Stimulated activated CD4-positive, alpha-beta T cell treated with anti-CD3 and anti-CD28 coated beads, Interleukin-2, amount 100 ng/mL, for 48 hours (primary cell): ENCODE measurements around the gene EMC8.
A peak's percentile ranks its signal among the peaks of the same experiment; 100 is the strongest.
"Not testable (repeated sequence)": the region's sequence is repeated elsewhere in the genome, so short reads cannot be mapped to it uniquely, and the experiment has no call there.

ENCODE experiments used
- DNase-seq, 2 donors: peaks; one replicate each; pipeline ENCODE4 v3.0.0-alpha.2; 2020

EMC8 gene

DNA sequence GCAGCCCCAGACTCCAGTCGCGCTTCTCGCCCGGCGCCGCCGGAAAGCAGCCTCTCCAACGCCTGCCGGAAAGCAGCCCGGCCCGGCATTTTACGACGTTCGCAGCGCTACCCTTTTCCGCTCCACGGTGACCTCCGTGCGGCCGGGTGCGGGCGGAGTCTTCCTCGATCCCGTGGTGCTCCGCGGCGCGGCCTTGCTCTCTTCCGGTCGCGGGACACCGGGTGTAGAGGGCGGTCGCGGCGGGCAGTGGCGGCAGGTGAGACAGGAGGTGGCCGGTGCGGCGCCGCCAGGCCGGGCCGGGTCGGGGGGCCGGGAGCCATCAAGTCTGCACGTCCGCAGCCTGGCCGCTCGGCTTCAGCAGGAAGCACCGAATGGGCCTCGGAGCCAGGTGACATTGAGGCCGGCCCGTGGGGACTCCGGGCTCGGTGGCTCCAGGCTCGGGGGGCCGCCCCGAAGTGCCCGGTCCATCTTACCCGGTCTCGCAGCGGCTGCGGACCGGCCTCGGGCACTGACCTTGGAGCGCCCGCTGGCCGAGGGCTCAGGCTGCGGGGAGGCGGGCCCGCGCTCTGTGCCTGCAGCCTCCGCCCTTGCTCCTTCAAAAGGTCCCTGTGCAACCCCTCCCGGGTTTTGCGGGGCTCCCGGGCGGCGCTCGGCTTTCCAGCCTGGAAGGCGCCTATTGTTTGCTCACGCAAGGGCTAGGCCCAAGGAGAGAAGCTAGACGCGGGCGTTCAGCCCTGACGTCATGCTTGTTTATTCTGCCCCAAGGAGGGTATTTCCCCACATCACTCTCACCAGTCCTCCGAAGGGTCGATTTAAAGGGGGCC is at the start of gene EMC8, which contains the start of gene COX4I1:
Gene EMC8 (minus strand): TSS at position 48 of the 824 bp plus-strand sequence. CDS start 249 bp downstream, outside the sequence.
Gene COX4I1 (plus strand): TSS at position 199 of the 824 bp plus-strand sequence. CDS start 1,511 bp downstream, outside the sequence.
- DNase-seq: peak; percentile 92 to 93

DNA sequence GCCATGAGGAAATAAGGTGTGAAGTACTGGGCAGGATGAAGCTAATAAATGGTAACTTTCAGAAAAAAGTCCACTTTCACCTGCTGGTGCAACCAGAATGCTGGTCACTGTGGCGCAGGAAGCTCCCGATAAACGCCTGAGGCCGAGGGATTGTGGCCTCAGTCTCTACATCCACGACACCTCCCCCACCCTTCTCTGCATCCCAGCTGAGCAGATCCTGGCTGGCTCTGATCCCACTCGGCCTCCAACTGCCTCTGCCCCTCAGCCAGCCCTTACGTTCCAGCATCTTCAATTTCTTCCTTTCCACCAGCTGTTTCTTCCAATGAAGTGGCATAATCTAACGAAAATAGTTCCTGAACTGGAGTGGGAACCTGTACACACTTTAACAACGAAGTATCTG is 49.6 kb upstream of the EMC8 start:
- DNase-seq: no peak

DNA sequence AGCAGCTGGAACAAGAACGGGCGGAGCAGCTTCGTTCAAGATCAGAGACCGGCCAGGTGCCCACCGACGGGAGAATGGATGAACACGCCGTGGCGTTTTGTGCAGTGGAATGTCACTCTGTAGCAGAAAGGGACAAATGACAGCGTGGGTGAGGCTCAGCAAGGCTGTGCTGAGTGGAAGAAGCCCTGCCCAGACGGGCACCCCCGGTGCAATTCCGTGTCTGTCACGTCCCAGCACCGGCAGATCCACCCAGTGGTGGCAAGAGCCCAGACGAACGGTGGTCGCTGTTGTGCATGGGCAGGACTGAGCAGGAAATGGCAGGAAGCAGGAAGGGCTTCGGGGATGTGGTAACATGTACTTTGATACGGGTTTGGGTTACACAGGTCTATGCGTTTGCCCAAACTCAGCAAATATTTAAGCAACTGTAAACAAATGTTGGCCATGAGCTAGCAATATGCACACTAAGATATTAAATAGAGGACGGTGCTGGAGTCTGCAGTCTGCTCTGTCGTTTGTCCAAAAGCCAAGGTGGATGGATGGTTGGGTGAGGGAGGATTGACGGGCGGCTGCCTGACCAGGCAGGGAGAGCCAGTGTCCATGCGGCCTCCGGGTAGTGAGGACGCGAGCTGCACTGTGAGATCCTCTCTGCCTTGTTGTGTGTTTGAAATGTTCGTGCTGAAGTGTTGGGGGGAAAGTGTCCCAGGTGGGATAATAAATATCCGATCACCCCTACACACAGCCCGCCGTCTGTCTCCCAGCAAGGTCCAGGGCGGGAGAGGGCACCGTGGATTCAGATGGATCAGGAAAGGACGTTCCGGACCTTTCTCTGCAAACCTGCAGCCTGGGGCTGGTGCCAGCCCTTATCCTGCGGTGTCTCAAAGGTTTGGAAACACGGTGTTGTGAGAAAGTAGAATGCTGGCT is 48.6 kb upstream of the EMC8 start:
- DNase-seq: no peak

DNA sequence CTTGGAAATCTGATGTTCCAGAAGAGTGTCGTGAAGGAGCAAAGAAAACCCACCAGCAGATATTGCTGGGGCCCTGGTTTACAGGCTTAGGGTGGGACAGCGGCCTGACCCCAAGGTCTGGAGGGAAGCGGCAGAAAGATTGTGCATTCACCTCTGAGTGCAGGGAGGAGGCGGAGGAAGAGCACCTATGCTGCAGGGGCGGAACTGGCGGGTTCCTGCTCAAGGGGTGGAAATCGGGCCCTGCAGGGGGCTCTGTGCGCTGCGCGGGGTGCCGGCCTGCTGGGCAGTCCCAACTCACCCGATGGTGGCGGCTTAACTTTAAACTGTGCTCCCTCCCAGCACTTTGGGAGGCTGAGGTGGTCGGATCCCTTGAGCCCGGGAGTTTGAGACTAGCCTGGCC is 47.7 kb upstream of the EMC8 start:
- DNase-seq: no peak

DNA sequence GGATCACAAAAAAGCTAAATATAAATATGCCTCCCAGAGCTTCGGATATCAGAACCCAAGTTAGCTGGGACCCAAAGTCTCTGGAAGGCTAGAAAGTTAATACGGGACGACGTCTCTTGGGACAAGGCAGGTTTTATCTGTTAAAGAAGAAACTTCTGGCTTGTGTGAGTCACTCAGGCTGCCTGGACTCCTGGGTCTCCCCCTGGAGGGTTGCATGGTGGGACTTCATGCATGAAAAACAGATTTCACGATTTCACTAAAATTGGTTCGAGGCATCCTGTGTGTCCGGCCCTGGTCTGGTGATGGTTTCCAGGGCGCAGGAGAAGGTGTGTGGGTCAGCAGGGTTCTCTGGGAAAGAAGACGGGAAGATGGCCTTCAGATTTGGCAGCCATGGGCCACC is 47.1 kb upstream of the EMC8 start:
- no peak for DNase-seq

DNA sequence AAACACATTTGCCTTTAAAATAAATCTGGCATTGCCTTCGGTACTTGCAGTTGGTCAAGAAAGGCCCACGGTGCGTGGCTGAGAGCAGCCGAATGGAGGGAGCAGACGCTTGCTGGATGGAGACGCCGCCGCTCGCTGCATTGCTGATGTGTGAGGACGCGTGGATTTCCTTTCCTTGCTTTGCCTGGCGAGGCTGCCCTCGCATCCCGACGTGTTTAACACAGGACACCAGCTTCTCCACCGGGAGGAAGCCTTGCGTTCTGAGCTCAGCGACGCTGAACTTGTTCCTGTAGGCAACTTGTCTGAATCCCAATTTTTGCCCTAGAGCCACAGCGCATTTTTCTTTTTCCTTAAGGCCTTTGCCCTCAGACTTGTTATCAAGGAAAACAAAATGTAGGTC is 45.9 kb upstream of the EMC8 start:
- no peak for DNase-seq

DNA sequence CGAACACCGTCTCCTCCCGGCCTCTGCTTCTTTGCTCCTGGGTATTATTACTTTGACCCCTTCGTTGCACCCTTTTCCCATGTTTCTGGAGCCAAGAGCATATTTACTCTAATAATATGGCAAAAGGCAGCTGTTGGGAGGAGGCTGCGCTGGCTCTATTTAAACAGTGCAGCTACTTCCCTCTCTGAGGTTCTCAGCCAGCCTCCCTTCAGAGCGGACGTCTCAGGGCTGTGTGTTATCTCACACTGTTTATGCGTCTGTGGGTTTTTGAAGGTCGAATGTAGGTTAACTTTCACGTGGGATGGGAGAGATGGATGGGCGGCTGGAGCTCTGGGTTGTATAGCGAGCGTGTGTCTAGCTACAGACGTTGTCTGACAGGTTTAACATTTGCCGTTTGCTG is 45.4 kb upstream of the EMC8 start:
- DNase-seq: no peak

DNA sequence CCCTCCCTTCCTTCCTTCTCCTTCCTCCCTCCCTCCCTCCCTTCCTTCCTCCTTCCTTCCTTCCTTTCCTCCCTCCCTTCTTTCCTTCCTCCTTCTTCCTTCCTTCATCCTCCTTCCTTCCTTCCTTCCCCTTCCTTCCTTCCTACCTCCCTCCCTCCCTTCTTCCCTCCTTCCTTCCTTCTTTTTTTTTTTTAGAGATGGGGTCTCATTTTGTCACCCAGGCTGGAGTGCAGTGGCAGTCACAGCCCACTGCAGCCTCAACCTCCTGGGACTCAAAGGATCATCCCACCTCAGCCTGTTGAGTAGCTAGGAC is 44.8 kb upstream of the EMC8 start:
- no peak for DNase-seq

DNA sequence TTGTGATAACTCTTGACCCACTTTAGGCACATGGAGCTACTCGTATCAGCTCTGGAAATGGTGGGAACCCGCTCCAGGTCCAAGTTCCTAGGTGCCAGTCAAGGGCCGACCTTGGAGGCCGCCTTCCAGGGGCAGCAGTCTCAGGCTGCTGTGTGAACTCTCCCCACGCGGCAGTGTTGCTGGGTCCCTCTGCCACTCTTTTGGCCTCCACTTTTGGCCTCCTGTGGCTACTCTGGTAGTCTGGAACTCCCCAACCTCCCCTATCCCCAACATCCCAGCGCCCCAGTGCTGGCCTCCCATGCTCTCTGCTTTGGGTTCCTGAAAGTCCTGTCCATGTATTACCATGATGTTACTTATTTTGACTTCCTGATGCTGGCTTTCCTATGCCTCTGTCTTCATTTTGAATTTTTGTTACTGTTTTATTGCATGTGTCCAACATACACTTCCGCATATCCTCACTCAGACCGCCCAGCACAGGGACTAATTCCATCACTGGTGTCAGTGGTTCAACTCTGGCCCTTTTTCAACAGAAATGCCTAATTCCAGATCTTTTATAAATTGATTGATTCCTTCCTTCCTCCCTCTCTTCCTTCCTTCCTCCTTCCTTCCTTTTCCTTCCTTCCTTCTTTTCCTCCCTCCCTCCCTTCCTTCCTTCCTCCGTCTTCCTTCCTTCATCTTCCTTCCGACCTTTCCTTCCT is 44.3 kb upstream of the EMC8 start:
- no peak for DNase-seq

DNA sequence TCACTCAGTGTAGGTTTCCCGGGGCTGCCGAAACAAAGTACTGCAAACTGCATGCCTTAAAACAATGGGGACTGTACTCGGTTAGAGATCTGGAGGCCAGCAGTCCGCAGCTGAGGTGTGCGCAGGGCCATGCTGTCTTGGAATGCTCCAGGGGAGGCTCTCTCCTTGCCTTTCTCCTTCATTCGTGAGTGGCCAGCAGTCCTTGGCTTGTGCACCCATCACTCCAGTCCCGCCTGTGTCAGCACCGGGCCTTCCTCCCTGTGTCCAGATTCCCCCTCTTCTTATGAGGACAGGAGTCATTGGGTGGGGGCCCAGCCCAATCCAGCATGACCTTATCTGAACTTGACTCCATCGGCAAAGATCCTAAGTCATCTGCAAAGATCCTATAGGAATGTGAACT is 43.5 kb upstream of the EMC8 start:
- DNase-seq: no peak

DNA sequence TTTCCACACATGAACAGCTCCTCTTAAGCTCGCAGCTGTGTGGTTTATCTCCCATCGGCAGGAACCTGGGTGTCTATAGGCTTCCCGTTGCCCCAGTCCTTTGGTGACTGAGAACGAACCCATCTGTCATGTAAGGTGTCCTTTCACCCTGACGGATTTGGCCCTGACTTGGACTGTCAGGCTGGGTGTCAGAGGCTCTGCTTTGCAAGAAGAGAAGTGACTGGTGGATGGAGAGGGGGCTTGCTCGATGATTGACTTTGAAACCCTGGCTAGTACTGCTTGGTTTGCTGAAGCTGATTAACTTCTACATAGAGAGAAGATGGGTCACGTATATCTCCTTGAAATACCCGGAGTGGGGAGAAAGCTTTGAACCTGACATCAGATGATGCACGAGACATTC is 43.1 kb upstream of the EMC8 start:
- DNase-seq: no peak

DNA sequence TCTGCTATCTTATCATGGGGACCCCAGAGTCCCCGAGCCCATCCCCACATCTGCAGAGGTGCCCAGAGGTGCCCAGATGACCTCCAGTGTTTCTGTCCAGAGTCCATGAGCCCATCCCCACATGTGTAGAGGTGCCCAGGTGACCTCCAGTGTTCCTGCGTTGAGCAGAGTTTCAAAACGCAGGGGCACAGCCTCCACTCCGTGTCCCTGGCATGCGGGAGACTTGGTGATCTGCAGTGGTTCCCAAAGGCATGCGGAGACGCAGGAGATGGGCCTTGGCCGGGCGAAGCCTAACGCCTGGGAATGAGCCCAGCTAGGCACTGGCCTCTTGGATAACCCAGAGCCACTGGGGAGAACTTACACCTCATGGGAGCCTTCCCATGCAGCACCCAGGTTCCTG is 41.5 kb upstream of the EMC8 start:
- no peak for DNase-seq

DNA sequence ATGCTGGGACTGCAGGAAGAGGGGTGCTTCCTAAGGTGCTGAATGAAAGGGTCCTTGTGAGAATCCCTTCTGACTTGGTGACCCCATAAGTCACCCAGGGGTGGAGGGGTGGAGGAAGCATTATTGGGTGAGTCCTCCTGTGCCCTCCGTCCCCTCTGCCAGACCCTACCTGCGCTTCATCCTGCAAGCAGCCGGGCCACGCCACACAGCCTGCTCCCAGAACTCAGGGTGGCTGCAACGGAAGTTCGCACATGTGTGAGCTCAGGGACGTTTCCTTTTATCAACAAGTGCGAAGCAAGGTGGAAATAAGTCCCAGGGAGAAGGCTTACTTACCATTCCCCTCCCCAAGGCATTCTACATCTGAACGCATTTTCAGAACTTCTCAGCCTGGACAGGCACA is 41.1 kb upstream of the EMC8 start:
- DNase-seq: no peak

DNA sequence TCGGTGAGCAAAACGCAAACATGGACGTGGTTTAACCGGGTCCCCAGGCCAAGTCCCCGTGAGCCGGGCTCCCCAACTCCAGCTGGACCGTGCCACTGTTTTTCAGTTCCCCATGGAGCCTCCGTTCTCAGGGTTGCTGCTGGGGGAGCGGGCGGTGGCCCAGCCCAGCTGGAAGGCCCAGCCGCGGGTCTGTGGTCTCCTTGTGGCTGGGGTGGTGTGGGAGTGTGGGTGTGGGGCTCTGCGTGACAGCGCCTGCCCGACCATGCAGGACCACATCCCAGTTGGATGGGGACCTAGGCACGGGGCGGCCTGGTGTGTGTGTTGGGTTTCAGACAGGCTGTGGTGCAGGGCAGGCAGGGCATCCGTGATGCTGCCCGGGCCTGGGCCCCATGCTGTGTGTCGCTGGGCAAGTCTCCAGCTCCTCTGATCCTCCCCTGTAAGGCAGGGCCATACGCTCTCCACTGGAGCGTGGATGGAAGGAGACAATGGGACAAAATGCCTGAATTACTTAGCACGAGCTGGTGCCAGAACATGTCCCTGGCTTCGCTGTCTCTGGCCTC is 40.4 kb upstream of the EMC8 start:
- no peak for DNase-seq

DNA sequence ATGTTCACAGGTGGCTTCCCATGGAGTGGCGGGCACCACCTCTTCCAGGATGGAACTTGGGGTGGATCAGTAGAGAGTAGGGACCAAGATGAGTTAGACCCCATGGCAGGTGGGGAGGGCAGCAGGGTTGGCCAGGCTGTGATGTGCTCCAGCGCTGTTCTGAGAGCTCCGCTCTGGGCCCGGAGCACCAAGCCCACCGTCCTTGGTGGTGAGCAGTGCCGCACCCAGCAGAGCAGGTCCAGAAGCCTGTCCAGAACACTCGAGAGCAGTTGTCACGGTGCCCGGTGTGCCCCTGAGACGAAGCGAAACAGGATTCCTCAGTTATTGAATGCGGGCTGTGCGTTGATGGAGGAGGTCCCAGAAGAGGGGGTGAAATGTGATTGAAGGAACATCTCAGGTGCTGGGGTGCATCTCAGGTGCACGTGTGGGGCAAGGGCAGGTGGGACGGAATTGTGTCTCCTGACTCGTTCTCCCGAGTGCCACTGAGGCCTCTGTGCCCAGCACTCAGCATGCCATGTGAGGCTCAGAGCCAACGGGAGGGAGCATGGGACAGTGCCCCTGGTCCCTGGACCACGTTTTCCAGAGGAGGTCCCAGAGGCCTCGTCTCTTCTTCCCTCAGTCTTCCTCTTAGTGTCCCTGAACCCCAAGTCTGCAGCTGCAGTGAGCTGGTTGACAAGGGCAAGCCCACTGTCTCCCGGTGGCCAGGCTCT is 39.7 kb upstream of the EMC8 start:
- DNase-seq: no peak

DNA sequence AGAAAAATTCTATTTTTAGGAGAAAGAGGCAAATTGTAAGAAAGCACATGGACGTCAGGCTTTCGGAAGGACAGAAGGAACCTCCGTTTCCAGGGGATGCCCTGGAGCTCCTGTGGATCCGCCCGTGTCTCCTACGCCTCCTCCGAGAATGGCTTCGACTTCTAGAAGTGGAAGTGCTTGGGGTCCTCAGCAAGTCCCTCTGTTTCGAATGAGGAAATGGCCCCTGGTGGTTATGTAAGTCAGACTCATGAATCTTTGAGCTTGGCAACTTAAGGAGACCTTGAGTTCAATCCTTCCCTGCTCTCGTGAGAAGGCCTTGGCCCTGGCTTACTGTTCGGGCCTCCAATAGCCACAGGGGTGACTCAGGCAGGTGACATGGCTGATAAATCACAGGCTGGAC is 39.0 kb upstream of the EMC8 start:
- no peak for DNase-seq

DNA sequence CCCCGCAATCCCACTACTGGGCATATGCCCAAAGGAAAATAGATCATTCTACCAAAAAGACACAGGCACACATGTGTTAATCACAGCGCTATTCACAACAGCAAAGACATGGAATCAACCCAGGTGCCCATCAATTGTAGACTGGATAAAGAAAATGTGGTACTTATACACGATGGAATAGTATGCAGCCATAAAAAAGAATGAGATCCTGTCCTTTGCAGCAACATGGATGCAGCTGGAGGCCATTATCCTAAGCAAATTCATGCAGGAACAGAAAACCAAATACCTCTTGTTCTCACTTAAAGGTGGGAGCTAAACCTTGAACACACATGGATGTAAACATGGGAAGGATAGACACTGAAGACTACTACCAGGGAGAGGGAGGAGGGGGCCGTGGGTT is 38.3 kb upstream of the EMC8 start:
- DNase-seq: not testable (repeated sequence)

DNA sequence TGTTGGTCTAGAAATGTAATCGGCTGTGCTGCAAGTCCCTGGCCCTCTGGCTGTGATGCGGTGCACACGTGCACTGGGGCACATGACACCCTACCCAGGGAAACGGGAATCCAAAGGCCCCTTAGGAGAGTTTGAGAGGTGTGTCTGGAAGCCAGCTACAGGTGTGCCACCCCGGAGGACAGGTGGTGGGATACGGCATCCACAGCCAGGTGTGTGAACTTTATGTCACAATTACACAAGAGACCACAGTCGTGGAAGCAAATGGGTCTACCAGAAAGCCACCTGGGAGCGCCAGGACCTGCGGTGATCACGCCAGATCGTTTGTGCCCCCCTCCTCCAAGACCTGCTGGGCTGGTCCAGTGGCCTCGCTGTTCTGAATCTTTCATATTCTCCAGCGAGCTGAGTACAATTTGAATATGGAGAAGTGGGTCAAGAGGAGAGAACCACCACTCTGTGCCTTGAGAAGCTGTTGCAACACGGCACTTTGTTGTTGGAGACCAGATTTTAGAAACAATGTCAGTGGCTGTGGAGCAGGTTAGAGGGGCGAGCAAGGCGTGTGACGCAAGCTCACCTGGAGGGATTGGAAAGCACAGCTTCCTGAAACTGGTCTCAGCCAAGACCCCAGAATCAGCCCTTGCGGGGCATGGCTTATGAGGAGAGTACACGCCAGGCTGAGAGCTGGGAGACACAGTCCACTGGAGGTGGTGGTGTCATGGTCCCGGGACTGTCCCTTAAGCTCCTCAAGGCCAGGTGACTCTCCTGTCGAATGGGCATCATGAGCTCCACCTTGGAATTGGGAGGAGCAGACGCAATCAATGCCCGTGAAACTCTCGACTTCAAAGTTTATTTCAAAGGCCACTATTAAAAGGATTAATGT is 37.6 kb upstream of the EMC8 start:
- DNase-seq: no peak

DNA sequence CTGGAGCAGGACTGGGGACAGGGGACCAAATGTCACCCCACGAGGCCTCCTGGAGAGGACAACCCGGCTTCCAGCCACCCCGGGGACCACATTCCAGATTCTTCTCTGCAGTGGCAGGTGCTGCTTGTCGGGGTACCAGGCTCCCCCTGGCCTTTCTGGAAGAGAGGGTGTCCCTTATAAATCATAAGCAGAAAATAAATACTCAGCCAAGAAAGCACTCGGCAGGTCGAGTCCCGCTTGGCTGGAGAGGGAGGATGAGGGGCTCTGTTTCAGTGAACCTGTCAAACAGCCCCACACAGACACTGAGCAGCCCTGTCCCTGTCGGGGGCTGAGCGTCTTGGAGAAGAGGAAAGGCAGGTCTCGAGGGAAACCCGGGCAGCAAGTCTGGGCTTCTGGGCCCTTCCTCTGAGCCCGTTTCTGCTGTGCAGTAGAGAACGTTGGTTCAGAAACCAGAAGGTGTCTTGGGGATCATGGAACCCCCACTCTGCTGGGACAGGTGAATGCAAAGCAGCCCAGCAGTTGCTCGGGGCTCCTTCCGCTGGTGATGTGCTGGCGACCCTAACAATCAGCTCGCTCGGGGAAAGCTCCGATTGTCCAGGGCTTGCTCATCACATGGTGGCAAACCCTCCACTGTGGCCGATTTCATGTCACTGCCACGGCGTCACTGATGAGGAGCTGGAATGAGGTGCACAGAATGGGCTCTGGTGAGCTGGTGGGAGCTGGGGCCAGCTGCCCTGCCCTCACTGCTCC is 36.8 kb upstream of the EMC8 start:
- DNase-seq: no peak

DNA sequence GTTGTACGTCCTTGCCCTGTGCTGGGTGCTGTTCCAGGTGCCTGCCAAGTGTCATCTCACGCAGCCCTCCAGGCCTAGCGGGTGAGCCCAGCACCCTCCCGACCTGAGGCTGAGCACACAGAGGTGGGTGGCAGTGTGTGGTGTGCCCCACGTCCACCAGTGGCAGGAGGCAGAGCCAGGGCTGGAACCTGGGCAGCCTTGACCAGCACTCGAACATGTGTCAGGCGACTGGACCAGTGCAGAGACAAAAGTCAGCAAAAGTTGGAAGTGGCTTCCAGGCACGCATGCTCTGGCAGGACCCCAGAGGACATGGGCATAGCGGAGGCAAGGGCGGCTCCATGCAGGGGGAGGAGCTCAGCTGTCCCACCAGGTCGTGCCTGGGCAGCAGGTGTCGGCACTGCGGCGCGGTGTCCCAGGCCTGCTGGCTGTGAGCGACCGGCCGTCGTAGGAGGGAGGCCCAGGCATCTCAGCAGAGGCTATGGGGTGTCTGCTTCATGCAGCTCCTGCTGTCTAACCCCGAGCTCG is 35.9 kb upstream of the EMC8 start:
- DNase-seq: no peak
